GM23338 (cell line): ENCODE data around the gene CCDC71L. TPM values are rescaled to one million over a fixed set of nuclear protein-coding genes. Genes with fewer than 3 reads are reported as not detected.

Experiments used
- ATAC-seq: fragments of 200-7000 bp; cut with Tn5 transposase; 3 replicates; pipeline ENCODE4 v1.9.1; 2020
- DNase-seq: peaks from one replicate; pipeline ENCODE4 v3.0.0-alpha.2; 2015; ENCODE audit warnings: low spot score
- H2AFZ ChIP-seq: fragments of 200-600 bp; sonication (generic); 2 replicates; pipeline ENCODE4 v1.8.0; 2016; ENCODE audit warnings: antibody characterized with exemption, mild to moderate bottlenecking, moderate library complexity
- H3F3A ChIP-seq: fragments of 200-600 bp; sonication (generic); replicated peaks from 2 replicates; pipeline ENCODE4 v1.8.0; 2017; ENCODE audit warnings: antibody characterized with exemption, mixed run types, low read depth
- H3K27ac ChIP-seq: fragments of 200-600 bp; sonication (generic); 2 replicates; pipeline ENCODE4 v1.6.1; 2016; ENCODE audit warnings: low read depth
- H3K27me3 ChIP-seq: fragments of 200-600 bp; sonication (generic); 2 replicates; pipeline ENCODE4 v1.8.0; 2016; ENCODE audit warnings: mild to moderate bottlenecking, mixed run types, moderate library complexity; ENCODE audit not compliant: insufficient read depth
- H3K36me3 ChIP-seq: fragments of 200-600 bp; sonication (generic); 2 replicates; pipeline ENCODE4 v1.8.0; 2016; ENCODE audit warnings: mild to moderate bottlenecking; ENCODE audit not compliant: insufficient read depth
- H3K4me1 ChIP-seq: fragments of 200-600 bp; sonication (generic); 2 replicates; pipeline ENCODE4 v1.8.0; 2016; ENCODE audit warnings: mild to moderate bottlenecking, moderate library complexity; ENCODE audit not compliant: insufficient read depth
- H3K4me2 ChIP-seq: fragments of 200-600 bp; sonication (generic); 2 replicates; pipeline ENCODE4 v1.7.1; 2017; ENCODE audit warnings: mixed run types
- H3K4me3 ChIP-seq: fragments of 200-600 bp; sonication (generic); 2 replicates; pipeline ENCODE4 v1.6.1; 2016; ENCODE audit warnings: mixed run types
- H3K79me2 ChIP-seq: fragments of 200-600 bp; sonication (generic); replicated peaks from 2 replicates; pipeline ENCODE4 v1.8.0; 2017; ENCODE audit warnings: mild to moderate bottlenecking; ENCODE audit not compliant: insufficient read depth
- H3K9me2 ChIP-seq: fragments of 200-600 bp; sonication (generic); 2 replicates; pipeline ENCODE4 v1.8.0; 2017; ENCODE audit not compliant: insufficient read depth
- H4K20me1 ChIP-seq: fragments of 200-600 bp; sonication (generic); replicated peaks from 2 replicates; pipeline ENCODE4 v1.8.0; 2017; ENCODE audit warnings: mild to moderate bottlenecking; ENCODE audit not compliant: insufficient read depth
- H3K27ac Mint-ChIP-seq: 2 replicates; pipeline ENCODE4 v1.8.0; 2020; ENCODE audit warnings: inconsistent platforms, mild to moderate bottlenecking, moderate library complexity, mixed read lengths
- H3K27me3 Mint-ChIP-seq: 3 replicates; pipeline ENCODE4 v1.8.0; 2022; ENCODE audit warnings: low read depth, mild to moderate bottlenecking, moderate library complexity, mixed read lengths, inconsistent platforms; ENCODE audit not compliant: insufficient read depth, poor library complexity
- H3K36me3 Mint-ChIP-seq: 3 replicates; pipeline ENCODE4 v1.8.0; 2021; ENCODE audit warnings: low read depth, mild to moderate bottlenecking, inconsistent platforms, moderate library complexity, mixed read lengths
- H3K4me1 Mint-ChIP-seq: 3 replicates; pipeline ENCODE4 v1.8.0; 2020; ENCODE audit warnings: mild to moderate bottlenecking, inconsistent platforms, mixed read lengths
- H3K4me3 Mint-ChIP-seq: 3 replicates; pipeline ENCODE4 v1.8.0; 2021; ENCODE audit warnings: moderate library complexity, mild to moderate bottlenecking, inconsistent platforms, mixed read lengths
- H3K9me3 Mint-ChIP-seq: 3 replicates; pipeline ENCODE4 v1.8.0; 2020; ENCODE audit warnings: moderate library complexity, mild to moderate bottlenecking, inconsistent platforms, mixed read lengths
- CREB1 ChIP-seq: fragments of 250-450 bp; sonication (Bioruptor Pico); IDR thresholded peaks from 2 replicates; pipeline ENCODE4 v1.5.0; 2020; ENCODE audit warnings: low read depth, mild to moderate bottlenecking, moderate library complexity
- CTCF ChIP-seq, 2 experiments: fragments of 200-600 bp in 1 of 2; sonication (generic) in 1 of 2; conservative IDR thresholded peaks; 2 replicates each; pipeline versions ENCODE4 v1.5.1 to v1.6.1; 2016 to 2017; ENCODE audit warnings: antibody characterized with exemption in 2 of 2, low read depth in 2 of 2, mild to moderate bottlenecking in 2 of 2, moderate library complexity in 1 of 2
- EZH2 ChIP-seq: fragments of 200-600 bp; sonication (generic); IDR thresholded peaks from one replicate; pipeline ENCODE4 v1.8.0; 2017; ENCODE audit warnings: antibody characterized with exemption, mild to moderate bottlenecking, low read depth; ENCODE audit not compliant: unreplicated experiment
- EZH2phosphoT487 ChIP-seq: fragments of 200-600 bp; sonication (generic); IDR thresholded peaks from one replicate; pipeline ENCODE4 v1.8.1; 2018; ENCODE audit warnings: antibody characterized with exemption; ENCODE audit not compliant: unreplicated experiment
- NANOG ChIP-seq: IDR thresholded peaks from 2 replicates; pipeline ENCODE4 v1.6.1; 2016; ENCODE audit warnings: antibody characterized with exemption, borderline replicate concordance
- REST ChIP-seq: IDR thresholded peaks from one replicate; pipeline ENCODE4 v1.6.1; 2018; ENCODE audit warnings: antibody characterized with exemption; ENCODE audit not compliant: unreplicated experiment
- ZNF114 ChIP-seq: fragments of 250-450 bp; sonication (Bioruptor Pico); IDR thresholded peaks from 2 replicates; pipeline ENCODE4 v1.5.0; 2020; ENCODE audit warnings: mild to moderate bottlenecking, moderate library complexity
- polyA plus RNA-seq: library from polyadenylated mRNA; unstranded; fragments of >200 nt; fragmentation: Nextera tagmentation; extraction: Ambion mirVana; gene quantifications from 2 replicates; pipeline ENCODE4 v1.2.1, GENCODE V29; 2016
- total RNA-seq: library from RNA; depleted of rRNA; stranded (reverse); fragments of >200 nt; shearing (Covaris generic); gene quantifications from 2 replicates; pipeline ENCODE4 v1.2.3, GENCODE V29; 2014
- TF ChIP-seq, protein P1 (sequence below): fragments of 250-450 bp; sonication (Bioruptor Pico); IDR thresholded peaks from 2 replicates; pipeline ENCODE4 v1.5.0; 2020; ENCODE audit warnings: mild to moderate bottlenecking, moderate library complexity

The CCDC71L gene
- total and polyA plus RNA-seq, 2 experiments from 2014 or later: 8.4 to 32.3 TPM

DNA sequence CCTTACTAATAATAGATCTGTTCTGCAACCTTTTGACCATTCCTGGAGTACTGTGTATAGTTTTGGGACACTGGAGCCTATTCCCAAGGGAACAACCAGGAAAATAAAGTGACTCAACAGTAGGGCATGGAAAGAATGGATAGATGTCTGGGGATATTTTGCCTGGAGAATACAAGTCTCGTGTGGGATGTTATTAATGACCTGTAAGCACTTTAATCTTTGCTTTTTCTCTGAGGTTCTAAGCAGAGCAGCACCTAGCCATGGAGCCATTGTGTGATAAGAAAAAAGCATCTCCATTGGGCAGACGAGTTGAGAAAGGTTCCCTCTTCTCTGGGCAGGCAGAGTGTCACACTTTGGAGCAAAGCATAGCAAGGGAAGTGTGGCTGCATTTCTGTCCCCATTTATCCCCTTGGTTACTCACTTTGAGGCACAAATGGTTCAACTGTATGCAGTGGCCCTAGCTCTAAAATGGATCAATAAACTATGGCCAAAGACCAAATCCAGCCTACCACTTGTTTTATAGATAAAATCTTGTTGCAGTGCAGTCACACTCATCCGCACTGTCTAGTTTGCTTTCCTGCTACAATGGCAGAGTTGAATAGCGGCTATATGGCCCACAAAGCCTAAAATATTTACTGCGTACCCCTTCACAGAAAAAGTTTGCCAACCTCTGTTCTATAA is 21.0 kb upstream of the CCDC71L start:
- no peaks in the 10 kb centered on the region for H3K4me1 Mint-ChIP-seq
- no peak for ATAC-seq

More for the DNA sequence above, 21.0 kb upstream of the CCDC71L start:
- no peak overlapping the region for H3K27ac Mint-ChIP-seq
- Histone ChIP-seq H3K9me2 (no peaks in the 10 kb centered on the region), H3K4me2 (no peak overlapping the region), H3K79me2 (no peaks in the 10 kb centered on the region), H3K36me3 (no peaks in the 10 kb centered on the region), H3F3A (no peaks in the 10 kb centered on the region), H2AFZ (no peak overlapping the region), H3K4me1 (no peaks in the 10 kb centered on the region), H3K27me3 (no peaks in the 10 kb centered on the region), H4K20me1 (no peaks in the 10 kb centered on the region), H3K27ac (no peak overlapping the region), H3K4me3 (no peak overlapping the region)
- no peak for DNase-seq
- H3K36me3 Mint-ChIP-seq: no peaks in the 10 kb centered on the region
- no peaks in the 10 kb centered on the region for H3K27me3 Mint-ChIP-seq
- no peak overlapping the region for H3K4me3 Mint-ChIP-seq
- no peak for TF ChIP-seq REST
- TF ChIP-seq, protein P1, sequence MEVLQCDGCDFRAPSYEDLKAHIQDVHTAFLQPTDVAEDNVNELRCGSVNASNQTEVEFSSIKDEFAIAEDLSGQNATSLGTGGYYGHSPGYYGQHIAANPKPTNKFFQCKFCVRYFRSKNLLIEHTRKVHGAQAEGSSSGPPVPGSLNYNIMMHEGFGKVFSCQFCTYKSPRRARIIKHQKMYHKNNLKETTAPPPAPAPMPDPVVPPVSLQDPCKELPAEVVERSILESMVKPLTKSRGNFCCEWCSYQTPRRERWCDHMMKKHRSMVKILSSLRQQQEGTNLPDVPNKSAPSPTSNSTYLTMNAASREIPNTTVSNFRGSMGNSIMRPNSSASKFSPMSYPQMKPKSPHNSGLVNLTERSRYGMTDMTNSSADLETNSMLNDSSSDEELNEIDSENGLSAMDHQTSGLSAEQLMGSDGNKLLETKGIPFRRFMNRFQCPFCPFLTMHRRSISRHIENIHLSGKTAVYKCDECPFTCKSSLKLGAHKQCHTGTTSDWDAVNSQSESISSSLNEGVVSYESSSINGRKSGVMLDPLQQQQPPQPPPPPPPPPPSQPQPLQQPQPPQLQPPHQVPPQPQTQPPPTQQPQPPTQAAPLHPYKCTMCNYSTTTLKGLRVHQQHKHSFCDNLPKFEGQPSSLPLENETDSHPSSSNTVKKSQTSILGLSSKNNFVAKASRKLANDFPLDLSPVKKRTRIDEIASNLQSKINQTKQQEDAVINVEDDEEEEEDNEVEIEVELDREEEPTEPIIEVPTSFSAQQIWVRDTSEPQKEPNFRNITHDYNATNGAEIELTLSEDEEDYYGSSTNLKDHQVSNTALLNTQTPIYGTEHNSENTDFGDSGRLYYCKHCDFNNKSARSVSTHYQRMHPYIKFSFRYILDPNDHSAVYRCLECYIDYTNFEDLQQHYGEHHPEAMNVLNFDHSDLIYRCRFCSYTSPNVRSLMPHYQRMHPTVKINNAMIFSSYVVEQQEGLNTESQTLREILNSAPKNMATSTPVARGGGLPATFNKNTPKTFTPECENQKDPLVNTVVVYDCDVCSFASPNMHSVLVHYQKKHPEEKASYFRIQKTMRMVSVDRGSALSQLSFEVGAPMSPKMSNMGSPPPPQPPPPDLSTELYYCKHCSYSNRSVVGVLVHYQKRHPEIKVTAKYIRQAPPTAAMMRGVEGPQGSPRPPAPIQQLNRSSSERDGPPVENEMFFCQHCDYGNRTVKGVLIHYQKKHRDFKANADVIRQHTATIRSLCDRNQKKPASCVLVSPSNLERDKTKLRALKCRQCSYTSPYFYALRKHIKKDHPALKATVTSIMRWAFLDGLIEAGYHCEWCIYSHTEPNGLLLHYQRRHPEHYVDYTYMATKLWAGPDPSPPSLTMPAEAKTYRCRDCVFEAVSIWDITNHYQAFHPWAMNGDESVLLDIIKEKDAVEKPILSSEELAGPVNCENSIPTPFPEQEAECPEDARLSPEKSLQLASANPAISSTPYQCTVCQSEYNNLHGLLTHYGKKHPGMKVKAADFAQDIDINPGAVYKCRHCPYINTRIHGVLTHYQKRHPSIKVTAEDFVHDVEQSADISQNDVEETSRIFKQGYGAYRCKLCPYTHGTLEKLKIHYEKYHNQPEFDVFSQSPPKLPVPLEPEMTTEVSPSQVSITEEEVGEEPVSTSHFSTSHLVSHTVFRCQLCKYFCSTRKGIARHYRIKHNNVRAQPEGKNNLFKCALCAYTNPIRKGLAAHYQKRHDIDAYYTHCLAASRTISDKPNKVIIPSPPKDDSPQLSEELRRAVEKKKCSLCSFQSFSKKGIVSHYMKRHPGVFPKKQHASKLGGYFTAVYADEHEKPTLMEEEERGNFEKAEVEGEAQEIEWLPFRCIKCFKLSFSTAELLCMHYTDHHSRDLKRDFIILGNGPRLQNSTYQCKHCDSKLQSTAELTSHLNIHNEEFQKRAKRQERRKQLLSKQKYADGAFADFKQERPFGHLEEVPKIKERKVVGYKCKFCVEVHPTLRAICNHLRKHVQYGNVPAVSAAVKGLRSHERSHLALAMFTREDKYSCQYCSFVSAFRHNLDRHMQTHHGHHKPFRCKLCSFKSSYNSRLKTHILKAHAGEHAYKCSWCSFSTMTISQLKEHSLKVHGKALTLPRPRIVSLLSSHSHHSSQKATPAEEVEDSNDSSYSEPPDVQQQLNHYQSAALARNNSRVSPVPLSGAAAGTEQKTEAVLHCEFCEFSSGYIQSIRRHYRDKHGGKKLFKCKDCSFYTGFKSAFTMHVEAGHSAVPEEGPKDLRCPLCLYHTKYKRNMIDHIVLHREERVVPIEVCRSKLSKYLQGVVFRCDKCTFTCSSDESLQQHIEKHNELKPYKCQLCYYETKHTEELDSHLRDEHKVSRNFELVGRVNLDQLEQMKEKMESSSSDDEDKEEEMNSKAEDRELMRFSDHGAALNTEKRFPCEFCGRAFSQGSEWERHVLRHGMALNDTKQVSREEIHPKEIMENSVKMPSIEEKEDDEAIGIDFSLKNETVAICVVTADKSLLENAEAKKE (CRISPR knock-in tag): no peak
- no peak for TF ChIP-seq NANOG
- no peak for TF ChIP-seq CTCF (conservative IDR thresholded peaks at IDR 0.05; ENCODE audit: low read depth in 2 of 2)
- no peak for TF ChIP-seq EZH2phosphoT487
- no peak for TF ChIP-seq CREB1 (CRISPR knock-in tag)
- no peak for TF ChIP-seq ZNF114 (CRISPR knock-in tag)
- no peak for TF ChIP-seq EZH2
- peaks cover 6% of the 10 kb centered on the region; the same call in 1 of the 3 replicates for H3K9me3 Mint-ChIP-seq
